GM12878 (cell line): ENCODE results near the gene GALNT18. TPM values are rescaled to one million over a fixed set of nuclear protein-coding genes. Genes with fewer than 3 reads are reported as not detected.

Source experiments
- ATAC-seq: fragments of 200-7000 bp; cut with Tn5 transposase; 3 replicates; pipeline ENCODE4 v1.9.1; 2020; ENCODE audit warnings: mild to moderate bottlenecking, moderate library complexity
- BruUV-seq: library from RNA; stranded (reverse); fragments of 400-500 nt; replicated peaks from 2 replicates; lab custom pipeline; 2021; lab: Mats Ljungman, UMichigan
- CTCF ChIA-PET: fragments of 300-600 bp; sonication (Branson Sonifier 250); formaldehyde crosslinking; extraction: SDS; loops from one replicate; lab custom pipeline; 2021; ENCODE audit warnings: inconsistent platforms; lab: Yijun Ruan, JAX
- POLR2A ChIA-PET: fragments of 350-600 bp; formaldehyde crosslinking; extraction: SDS; loops from one replicate; lab custom pipeline; 2021; ENCODE audit warnings: inconsistent platforms; lab: Charles Lee
- RAD21 ChIA-PET: fragments of 300-600 bp; sonication (Branson Sonifier 250); formaldehyde crosslinking; loops from one replicate; lab custom pipeline; 2023; ENCODE audit warnings: antibody characterized with exemption; ENCODE audit not compliant: unreplicated experiment; lab: Charles Lee
- SMC1A ChIA-PET: fragments of 300-600 bp; sonication (Branson Sonifier 250); formaldehyde crosslinking; loops from one replicate; lab custom pipeline; 2023; ENCODE audit not compliant: unreplicated experiment, uncharacterized antibody; lab: Charles Lee
- DNase-seq: peaks from one replicate; pipeline ENCODE4 v3.0.0-alpha.2; 2011; ENCODE audit warnings: low read depth, low spot score
- FAIRE-seq: peaks from 3 replicates; lab custom pipeline; 2011; peaks lifted over from hg19 to GRCh38; lab: Jason Lieb, UNC
- H2AFZ ChIP-seq: 2 replicates; pipeline ENCODE4 v1.6.0; 2011; ENCODE audit warnings: low read depth, low read length, control low read depth; ENCODE audit not compliant: control insufficient read depth
- H3K27ac ChIP-seq: 2 replicates; pipeline ENCODE4 v1.5.1; 2011; ENCODE audit warnings: control low read depth; ENCODE audit not compliant: control insufficient read depth, insufficient read depth
- H3K27me3 ChIP-seq, 2 experiments: replicated peaks in 1 of 2; 2 replicates each; pipeline versions ENCODE4 v1.6.0 to v1.6.1; 2011; ENCODE audit warnings: low read length in 1 of 2; ENCODE audit not compliant: control insufficient read depth in 2 of 2, insufficient read depth in 2 of 2
- H3K36me3 ChIP-seq, 2 experiments: 2 replicates each; pipeline ENCODE4 v1.5.1; 2011; ENCODE audit warnings: low read length in 1 of 2; ENCODE audit not compliant: control insufficient read depth in 2 of 2, insufficient read depth in 2 of 2
- H3K4me1 ChIP-seq: 2 replicates; pipeline ENCODE4 v1.6.1; 2011; ENCODE audit warnings: mild to moderate bottlenecking, low read length, moderate library complexity, mixed read lengths; ENCODE audit not compliant: control insufficient read depth, insufficient read depth
- H3K4me2 ChIP-seq: 2 replicates; pipeline ENCODE4 v1.6.0; 2011; ENCODE audit warnings: control low read depth; ENCODE audit not compliant: control insufficient read depth, insufficient read depth
- H3K4me3 ChIP-seq: fragments of 200-600 bp; sonication (generic); 2 replicates; pipeline ENCODE4 v1.5.1; 2016
- H3K79me2 ChIP-seq: 2 replicates; pipeline ENCODE4 v1.6.0; 2011; ENCODE audit warnings: low read length; ENCODE audit not compliant: control insufficient read depth, insufficient read depth
- H3K9ac ChIP-seq: 2 replicates; pipeline ENCODE4 v1.8.0; 2011; ENCODE audit warnings: low read length, control low read depth, mixed read lengths; ENCODE audit not compliant: control insufficient read depth, insufficient read depth
- H3K9me3 ChIP-seq: replicated peaks from 3 replicates; pipeline ENCODE4 v1.5.1; 2011; ENCODE audit warnings: mild to moderate bottlenecking, low read length; ENCODE audit not compliant: control insufficient read depth, insufficient read depth
- H4K20me1 ChIP-seq: 2 replicates; pipeline ENCODE4 v1.6.0; 2011; ENCODE audit not compliant: control insufficient read depth, insufficient read depth
- ASH2L ChIP-seq: fragments of 300-600, 200-600 bp; sonication (generic); IDR thresholded peaks from 2 replicates; pipeline ENCODE4 v1.6.1; 2017; ENCODE audit warnings: low read depth, mild to moderate bottlenecking, borderline replicate concordance
- BCLAF1 ChIP-seq: fragments of 450-650 bp; IDR thresholded peaks from 2 replicates; pipeline ENCODE4 v1.6.1; 2017; ENCODE audit warnings: antibody characterized with exemption, mild to moderate bottlenecking, moderate library complexity
- POU2F2 ChIP-seq: IDR thresholded peaks from 3 replicates; pipeline ENCODE4 v1.6.1; 2011; ENCODE audit warnings: low read depth, mild to moderate bottlenecking, low read length, borderline replicate concordance
- SP1 ChIP-seq: IDR thresholded peaks from one replicate; pipeline ENCODE4 v1.6.1; 2011; ENCODE audit warnings: low read depth, low read length
- TCF3 ChIP-seq: IDR thresholded peaks from 2 replicates; pipeline ENCODE4 v1.6.1; 2012; ENCODE audit warnings: low read depth, mild to moderate bottlenecking, low read length, borderline replicate concordance; ENCODE audit not compliant: insufficient read depth
- ZNF274 ChIP-seq: IDR thresholded peaks from one replicate; pipeline ENCODE4 v1.8.0; 2011; ENCODE audit not compliant: insufficient read length, insufficient read depth
- WGBS: methylation state at CpG from one replicate; pipeline ENCODE4 v1.1.6; 2016; ENCODE audit warnings: low lambda C conversion rate; ENCODE audit not compliant: insufficient replicate concordance, insufficient coverage; ENCODE audit errors: missing lambda C conversion rate; 5-methylcytosine and 5-hydroxymethylcytosine counted together
- in situ Hi-C: fragments of 300-500 bp; cut with MboI; formaldehyde crosslinking; loops from 9 replicates; pipeline ENCODE4 v1.14.3; 2018; ENCODE audit warnings: mixed read lengths
- intact Hi-C: fragments of 100-400 bp; cut with micrococcal nuclease; formaldehyde crosslinking; loops from one replicate; pipeline ENCODE4 v1.14.2; 2022; ENCODE audit not compliant: unreplicated experiment
- polyA plus RNA-seq, 11 experiments: library from polyadenylated mRNA; depleted of rRNA in 4 of 11; unstranded in 6 of 11; stranded (reverse) in 5 of 11; fragments of >200 nt; fragmentation: Nextera tagmentation in 4 of 11; fragmentation: Illumina TruSeq in 1 of 11; extraction: Ambion mirVana in 4 of 11; extraction: Trizol in 1 of 11; gene quantifications; 1 replicate in 1 of 11; 2 replicates in 10 of 11; pipeline versions ENCODE4 v1.2.1 to v1.2.3, GENCODE V29; 2011 to 2016; ENCODE audit warnings: inconsistent platforms in 2 of 11, missing spikeins in 2 of 11, low read depth in 1 of 11
- total RNA-seq, 4 experiments: library from RNA; depleted of rRNA in 3 of 4; stranded (reverse); fragments of >200 nt in 3 of 4; fragmentation: Illumina TruSeq in 1 of 4; extraction: Trizol in 1 of 4; gene quantifications; 2 replicates each; pipeline versions ENCODE4 v1.2.1 to v1.2.3, GENCODE V29; 2013 to 2021

Gene GALNT18
- total and polyA plus RNA-seq, 10 of the 15 experiments (the other 5 are each of a cell fraction or from before 2014, with no cell fraction given) = 1.2 to 14.2 (median 6.3) TPM

GRCh38 chr11:11433960-11434359 is 187.8 kb downstream of the GALNT18 start:
- DNase-seq (no peak), FAIRE-seq (no peak), ATAC-seq (no peak)
- Histone ChIP-seq H3K9ac (no peak overlapping the region), H3K4me2 (no peak overlapping the region), H3K79me2 (no peaks in the 10 kb centered on the region), H2AFZ (no peak overlapping the region), H3K27me3 (no peaks in the 10 kb centered on the region), H3K27ac (no peak overlapping the region), H3K36me3 (peaks cover 0 to 4% of the 10 kb centered on the region in 2 experiments; a peak in 1 of 4 replicates), H3K4me3 (no peak overlapping the region), H3K4me1 (no peaks in the 10 kb centered on the region), H3K9me3 (no peaks in the 10 kb centered on the region), H4K20me1 (no peaks in the 10 kb centered on the region; the same call in 1 of the 2 replicates)
- POLR2A ChIA-PET = no interaction called here
- intact Hi-C loops (no loop called here), in situ Hi-C loops (no loop called here)
- CTCF ChIA-PET = interaction anchor here (1.6 kb wide), 1 partner anchor 14 kb away, joined by 4 read pairs; no protein-coding TSS in a partner anchor
- WGBS = 94% methylated on average over 2 of the region's 2 CpGs
- SMC1A ChIA-PET = interaction anchor here (0.6 kb wide), 1 partner anchor 179 kb away, joined by 3 read pairs; no protein-coding TSS in a partner anchor
- RAD21 ChIA-PET = no interaction called here
- TF ChIP-seq ASH2L (no peak), BCLAF1 (no peak), ZNF274 (no peak), TCF3 (no peak), SP1 (no peak), POU2F2 (no peak)
- BruUV-seq = no TSS peak
